Gastrocnemius medialis (tissue), 4 donors: ENCODE measurements around the gene PRKAR2B.
"Not testable (repeated sequence)": the region's sequence is repeated elsewhere in the genome, so short reads cannot be mapped to it uniquely, and the experiment has no call there.

ENCODE experiments used
- POLR2A ChIP-seq, 2 donors: fragments of 450-650 bp; IDR thresholded peaks; one replicate each; pipeline ENCODE4 v1.6.1; 2017; ENCODE audit warnings: antibody characterized with exemption in 2 of 2, mild to moderate bottlenecking in 2 of 2, moderate library complexity in 2 of 2
- TF ChIP-seq, protein P1 (sequence below), 5 experiments: fragments of 450-650 bp in 3 of 5; fragments of 200-600 bp in 2 of 5; sonication (generic) in 2 of 5; IDR thresholded peaks in 4 of 5; conservative IDR thresholded peaks in 1 of 5; 1 replicate in 4 of 5; 2 replicates in 1 of 5; pipeline ENCODE4 v1.5.1; 2016 to 2019; ENCODE audit warnings: antibody characterized with exemption in 5 of 5, mild to moderate bottlenecking in 3 of 5, moderate library complexity in 3 of 5

DNA sequence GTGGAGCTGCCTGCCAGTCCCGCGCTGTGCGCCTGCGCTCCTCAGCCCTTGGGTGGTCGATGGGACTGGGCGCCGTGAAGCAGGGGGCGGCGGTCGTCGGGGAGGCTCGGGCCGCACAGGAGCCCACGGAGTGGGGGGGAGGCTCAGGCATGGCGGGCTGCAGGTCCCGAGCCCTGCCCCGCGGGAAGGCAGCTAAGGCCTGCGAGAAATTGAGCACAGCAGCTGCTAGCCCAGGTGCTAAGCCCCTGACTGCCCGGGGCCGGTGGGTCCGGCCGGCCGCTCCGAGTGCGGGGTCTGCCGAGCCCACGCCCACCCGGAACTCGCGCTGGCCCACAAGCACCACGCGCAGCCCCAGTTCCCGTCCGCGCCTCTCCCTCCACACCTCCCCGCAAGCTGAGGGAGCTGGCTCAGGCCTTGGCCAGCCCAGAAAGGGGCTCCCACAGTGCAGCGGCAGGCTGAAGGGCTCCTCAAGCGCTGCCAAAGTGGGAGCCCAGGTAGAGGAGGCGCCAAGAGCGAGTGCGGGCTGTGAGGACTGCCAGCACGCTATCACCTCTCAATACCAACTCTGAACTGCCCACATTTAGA is 2.1 kb upstream of the PRKAR2B start:
- TF ChIP-seq, protein P1, sequence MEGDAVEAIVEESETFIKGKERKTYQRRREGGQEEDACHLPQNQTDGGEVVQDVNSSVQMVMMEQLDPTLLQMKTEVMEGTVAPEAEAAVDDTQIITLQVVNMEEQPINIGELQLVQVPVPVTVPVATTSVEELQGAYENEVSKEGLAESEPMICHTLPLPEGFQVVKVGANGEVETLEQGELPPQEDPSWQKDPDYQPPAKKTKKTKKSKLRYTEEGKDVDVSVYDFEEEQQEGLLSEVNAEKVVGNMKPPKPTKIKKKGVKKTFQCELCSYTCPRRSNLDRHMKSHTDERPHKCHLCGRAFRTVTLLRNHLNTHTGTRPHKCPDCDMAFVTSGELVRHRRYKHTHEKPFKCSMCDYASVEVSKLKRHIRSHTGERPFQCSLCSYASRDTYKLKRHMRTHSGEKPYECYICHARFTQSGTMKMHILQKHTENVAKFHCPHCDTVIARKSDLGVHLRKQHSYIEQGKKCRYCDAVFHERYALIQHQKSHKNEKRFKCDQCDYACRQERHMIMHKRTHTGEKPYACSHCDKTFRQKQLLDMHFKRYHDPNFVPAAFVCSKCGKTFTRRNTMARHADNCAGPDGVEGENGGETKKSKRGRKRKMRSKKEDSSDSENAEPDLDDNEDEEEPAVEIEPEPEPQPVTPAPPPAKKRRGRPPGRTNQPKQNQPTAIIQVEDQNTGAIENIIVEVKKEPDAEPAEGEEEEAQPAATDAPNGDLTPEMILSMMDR (IDR thresholded peaks at IDR 0.05 in 4 of 5, conservative IDR thresholded peaks at IDR 0.05 in 1 of 5), result not testable (repeated sequence)
- TF ChIP-seq POLR2A (IDR thresholded peaks at IDR 0.05), result not testable (repeated sequence)
